Hematopoietic multipotent progenitor cell (in vitro differentiated cells): ENCODE data around the gene CCDC171. TPM values are rescaled to one million over a fixed set of nuclear protein-coding genes. Genes with fewer than 3 reads are reported as not detected.
"Not testable (repeated sequence)": the region's sequence is repeated elsewhere in the genome, so short reads cannot be mapped to it uniquely, and the experiment has no call there.

ENCODE experiments used
- DNase-seq, 3 donors: peaks; one replicate each; pipeline ENCODE4 v3.0.0-alpha.2; 2011 to 2015; ENCODE audit warnings: low read depth in 2 of 3, low spot score in 2 of 3
- total RNA-seq: library from RNA; depleted of rRNA; stranded (reverse); fragments of >200 nt; gene quantifications from one replicate; pipeline ENCODE4 v1.2.3, GENCODE V29; 2012

CCDC171 gene
- total RNA-seq: 12.4 TPM

GRCh38 chr9:15552636-15553527, at the start of gene CCDC171:
Gene CCDC171 (plus strand): TSS chr9:15553043. CDS start chr9:15564089, 11,046 bp downstream.
- DNase-seq: peak; percentile 80 to 99 (median 99)

- DNase-seq: peak in 2 of 3 donors; percentile 57 to 70
These were observed 46.9 kb upstream of the CCDC171 start for GRCh38 chr9:15505921-15506320.

- DNase-seq: peak in 2 of 3 donors; percentile 30 to 33
These were observed 42.7 kb upstream of the CCDC171 start for GRCh38 chr9:15509931-15510788.

GRCh38 chr9:15510789-15511575, 41.9 kb upstream of the CCDC171 start, which contains the start of gene PSIP1:
Gene PSIP1 (minus strand): TSS chr9:15510970. CDS start chr9:15510188, 782 bp downstream.
- DNase-seq: peak; percentile 92 to 94 (median 94)

GRCh38 chr9:15512204-15512603, 40.6 kb upstream of the CCDC171 start:
- DNase-seq: peak in 2 of 3 donors; percentile 35 to 47

- DNase-seq: peak in 1 of 3 donors; percentile 30
These were observed 40.0 kb upstream of the CCDC171 start for GRCh38 chr9:15512889-15513288.

- DNase-seq: peak in 1 of 3 donors; percentile 32
These were observed 39.5 kb upstream of the CCDC171 start for GRCh38 chr9:15513335-15513734.

GRCh38 chr9:15519831-15520230, 33.0 kb upstream of the CCDC171 start:
- DNase-seq: no peak

GRCh38 chr9:15521254-15521653, 31.6 kb upstream of the CCDC171 start:
- DNase-seq: no peak

GRCh38 chr9:15522130-15522755, 30.6 kb upstream of the CCDC171 start:
- peak in 1 of 3 donors; percentile 11 for DNase-seq

- no peak for DNase-seq
These were observed 27.9 kb upstream of the CCDC171 start for GRCh38 chr9:15524845-15525455.

- DNase-seq: no peak
These were observed 26.9 kb upstream of the CCDC171 start for GRCh38 chr9:15525958-15526357.

- DNase-seq: not testable (repeated sequence)
These were observed 25.8 kb upstream of the CCDC171 start for GRCh38 chr9:15527035-15527434.

- no peak for DNase-seq
These were observed 23.1 kb upstream of the CCDC171 start for GRCh38 chr9:15529566-15530324.

- no peak for DNase-seq
These were observed 21.5 kb upstream of the CCDC171 start for GRCh38 chr9:15531380-15531779.

GRCh38 chr9:15541872-15542271, 11.0 kb upstream of the CCDC171 start:
- DNase-seq: no peak

- DNase-seq: no peak
These were observed 10.2 kb upstream of the CCDC171 start for GRCh38 chr9:15542624-15543023.

- peak in 1 of 3 donors; percentile 47 for DNase-seq
These were observed 9.6 kb upstream of the CCDC171 start for GRCh38 chr9:15543047-15543813.
